ENCODE measurements around the gene AGBL5. TPM values are rescaled to one million over a fixed set of nuclear protein-coding genes. Genes with fewer than 3 reads are reported as not detected.

The AGBL5 gene
- total and polyA plus RNA-seq, 2 of the 13 experiments (the other 11 are each of a cell fraction or from before 2014, with no cell fraction given) = 55.9 to 73.3 TPM

DNA sequence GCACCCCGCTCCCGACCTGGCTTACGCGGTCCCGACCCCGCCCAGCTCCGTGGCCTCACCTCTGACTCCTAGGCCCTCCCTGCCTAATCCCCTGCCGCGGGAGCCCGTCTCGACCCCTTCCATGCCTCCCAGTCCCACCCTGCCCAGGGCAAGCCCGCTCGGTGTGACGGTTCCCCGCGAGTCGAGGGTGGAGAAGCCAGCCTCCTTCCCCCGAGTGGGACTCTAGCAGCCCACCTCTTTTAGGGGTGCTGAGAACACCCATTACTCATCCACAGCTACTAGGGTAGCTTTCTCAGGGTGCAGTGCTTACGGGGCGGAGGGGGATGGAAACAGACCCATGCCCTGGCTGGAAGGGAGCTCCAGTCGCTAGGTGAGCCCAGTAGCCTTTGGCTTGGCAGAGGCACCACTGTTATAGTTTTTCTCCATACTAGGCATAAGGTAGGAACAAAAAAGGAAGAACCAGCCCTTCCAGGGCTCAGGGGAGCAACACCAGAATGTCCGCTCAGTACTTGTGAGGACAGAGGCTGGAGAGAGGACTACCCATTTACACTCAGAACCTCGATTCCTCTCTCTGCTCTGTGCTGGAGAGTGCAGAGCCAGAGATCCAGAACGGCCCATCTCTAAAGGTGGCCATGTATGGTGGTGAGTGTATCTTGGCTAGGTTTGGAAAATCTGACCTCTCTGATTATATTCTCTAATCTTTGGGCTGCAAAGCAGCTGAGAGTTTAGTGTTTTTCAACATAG, 606 bp downstream of the AGBL5 start (continued):
- TF ChIP-seq, protein P1, sequence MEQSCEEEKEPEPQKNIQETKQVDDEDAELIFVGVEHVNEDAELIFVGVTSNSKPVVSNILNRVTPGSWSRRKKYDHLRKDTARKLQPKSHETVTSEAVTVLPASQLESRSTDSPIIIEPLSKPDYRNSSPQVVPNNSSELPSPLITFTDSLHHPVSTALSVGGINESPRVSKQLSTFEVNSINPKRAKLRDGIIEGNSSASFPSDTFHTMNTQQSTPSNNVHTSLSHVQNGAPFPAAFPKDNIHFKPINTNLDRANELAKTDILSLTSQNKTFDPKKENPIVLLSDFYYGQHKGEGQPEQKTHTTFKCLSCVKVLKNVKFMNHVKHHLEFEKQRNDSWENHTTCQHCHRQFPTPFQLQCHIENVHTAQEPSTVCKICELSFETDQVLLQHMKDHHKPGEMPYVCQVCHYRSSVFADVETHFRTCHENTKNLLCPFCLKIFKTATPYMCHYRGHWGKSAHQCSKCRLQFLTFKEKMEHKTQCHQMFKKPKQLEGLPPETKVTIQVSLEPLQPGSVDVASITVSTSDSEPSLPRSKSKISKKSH (CRISPR knock-in tag; IDR thresholded peaks at IDR 0.05; ENCODE audit: borderline replicate concordance) = no peak
- TF ChIP-seq ZNF326 (CRISPR knock-in tag; IDR thresholded peaks at IDR 0.05; ENCODE audit: borderline replicate concordance) (peak; percentile 75; the same call in 1 of the 2 replicates), MTA3 (CRISPR knock-in tag; IDR thresholded peaks at IDR 0.05) (peak; percentile 31; the same call in 1 of the 2 replicates), ZNF546 (CRISPR knock-in tag; conservative IDR thresholded peaks at IDR 0.05) (0 out of 2 replicates have a peak, but pooled peaks have one; percentile 6), ELF4 (CRISPR knock-in tag; IDR thresholded peaks at IDR 0.05; ENCODE audit: borderline replicate concordance) (no peak)

DNA sequence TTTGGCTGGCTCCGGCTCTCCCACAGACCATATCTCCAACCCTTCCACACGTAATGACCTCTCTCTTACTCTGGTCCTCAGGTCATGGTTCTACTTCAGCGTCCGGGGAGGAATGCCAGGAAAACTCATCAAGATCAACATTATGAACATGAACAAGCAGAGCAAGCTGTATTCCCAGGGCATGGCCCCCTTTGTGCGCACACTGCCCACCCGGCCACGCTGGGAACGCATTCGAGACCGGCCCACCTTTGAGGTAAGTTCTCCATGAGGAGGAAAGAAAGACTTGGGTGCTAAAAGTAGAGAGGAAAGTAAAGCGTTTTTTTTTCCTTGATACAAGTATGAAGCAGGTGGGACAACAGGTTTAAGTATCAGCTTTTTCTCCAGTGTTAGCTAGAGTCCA, 1.9 kb downstream of the AGBL5 start:
- H4K20me1 ChIP-seq (ENCODE audit: insufficient read depth, low read length) = peaks cover 3% of the 10 kb centered on the region; the same call in 1 of the 2 replicates
- CTCF ChIA-PET (ENCODE audit: low intra/inter-chr PET ratio, low total read pairs) = no interaction called here
- 89% methylated on average over 11 of the region's 11 CpGs for WGBS (ENCODE audit: low lambda C conversion rate)
- H3K9ac ChIP-seq (ENCODE audit: insufficient read depth, low read depth, low read length) = no peak overlapping the region
- H3K27me3 ChIP-seq (ENCODE audit: control insufficient read depth in 1 of 2, insufficient read depth in 2 of 2, low read length in 2 of 2) = no peaks in the 10 kb centered on the region; a peak in 1 of 5 replicates
- FAIRE-seq (no peak), DNase-seq (ENCODE audit: low spot score) (no peak), ATAC-seq (no peak)
- no peaks in the 10 kb centered on the region for H3K9me3 ChIP-seq (ENCODE audit: low read length)
- in situ Hi-C loops (cut with HindIII; ENCODE audit: extremely low pct_ligation_motif_present, low pct_unique_long_range_greater_than_20kb) (no loop called here), intact Hi-C loops (cut with micrococcal nuclease; ENCODE audit: unreplicated experiment) (no loop called here)
- peaks cover 11 to 52% of the 10 kb centered on the region in 2 experiments for H3K36me3 ChIP-seq (replicated peaks in 1 of 2; ENCODE audit: control insufficient read depth in 1 of 2, insufficient read depth in 2 of 2, low read length in 2 of 2)
- POLR2A ChIA-PET = interaction anchor here (0.9 to 6.4 kb wide), 4 partner anchors 10 to 34 kb away, joined by 3 to 100 read pairs (median 73); partner anchors contain the start of genes EMILIN1 and OST4
- no TSS peak for BruUV-seq (replicated peaks)
- 0 out of 2 replicates have a peak, but pooled peaks have one; percentile 25 for TF ChIP-seq POLR2AphosphoS5 (IDR thresholded peaks at IDR 0.05; ENCODE audit: low read depth, low read length)
- no peak for TF ChIP-seq ZNF367 (CRISPR knock-in tag; IDR thresholded peaks at IDR 0.05; ENCODE audit: borderline replicate concordance)
- no peak overlapping the region for H2AFZ ChIP-seq (ENCODE audit: low read length)
- no peak overlapping the region for H3K27ac ChIP-seq (ENCODE audit: extremely low read length, insufficient read depth, low read length)
- H3K4me2 ChIP-seq (ENCODE audit: low read depth, low read length) = peak overlapping the region; percentile 81; the same call in 1 of the 2 replicates
- peaks cover 24% of the 10 kb centered on the region for H3K4me1 ChIP-seq (ENCODE audit: insufficient read depth, low read length)
- H3K4me3 ChIP-seq (replicated peaks in 1 of 3; ENCODE audit: insufficient read depth in 1 of 3, low read depth in 2 of 3, low read length in 3 of 3) = no peak overlapping the region
- H3K79me2 ChIP-seq (ENCODE audit: insufficient read depth, low read length) = peaks cover 8% of the 10 kb centered on the region

All from HepG2 (cell line).